Uterus (tissue), 4 donors: ENCODE data around the gene PTPRZ1. TPM values are rescaled to one million over a fixed set of nuclear protein-coding genes. Genes with fewer than 3 reads are reported as not detected.

ENCODE experiments used
- DNase-seq, 2 donors: peaks; one replicate each; pipeline ENCODE4 v3.0.0-alpha.2; 2019 to 2020
- H3K27ac ChIP-seq, 2 donors: fragments of 200-600 bp; sonication (generic); 1 replicate in 1 of 2; 2 replicates in 1 of 2; pipeline ENCODE4 v1.5.1; 2016 to 2018
- H3K27me3 ChIP-seq, 2 donors: fragments of 200-600 bp; sonication (generic); one replicate each; pipeline ENCODE4 v1.5.1; 2018 to 2019; ENCODE audit warnings: control low read depth in 1 of 2
- H3K36me3 ChIP-seq, 2 donors: fragments of 200-600 bp; sonication (generic); one replicate each; pipeline ENCODE4 v1.5.1; 2019; ENCODE audit warnings: control low read depth in 1 of 2
- H3K4me1 ChIP-seq, 2 donors: fragments of 200-600 bp; sonication (generic); one replicate each; pipeline ENCODE4 v1.5.1; 2018 to 2019; ENCODE audit warnings: control low read depth in 1 of 2
- H3K4me3 ChIP-seq, 2 donors: fragments of 200-600 bp; sonication (generic); 1 replicate in 1 of 2; 2 replicates in 1 of 2; pipeline ENCODE4 v1.5.1; 2018 to 2019; ENCODE audit warnings: mild to moderate bottlenecking in 1 of 2
- H3K9me3 ChIP-seq, 2 donors: fragments of 200-600 bp; sonication (generic); one replicate each; pipeline ENCODE4 v1.5.1; 2019; ENCODE audit warnings: control low read depth in 1 of 2
- POLR2A ChIP-seq, 2 donors: fragments of 450-650 bp; IDR thresholded peaks; one replicate each; pipeline ENCODE4 v1.6.1; 2016; ENCODE audit warnings: antibody characterized with exemption in 2 of 2, mild to moderate bottlenecking in 1 of 2, moderate library complexity in 1 of 2
- intact Hi-C: fragments of 100-400 bp; cut with DNase I; formaldehyde crosslinking; loops from one replicate; pipeline ENCODE4 v1.15.1; 2023; ENCODE audit warnings: low total_unique reads
- total RNA-seq, 4 donors: library from RNA; depleted of rRNA in 3 of 4; stranded (reverse); fragments of >200 nt in 3 of 4; gene quantifications; one replicate each; pipeline versions ENCODE4 v1.1.0 to v1.2.4, GENCODE V29; 2014 to 2023
- TF ChIP-seq, protein P1 (sequence below), 4 experiments: fragments of 200-600 bp in 2 of 4; fragments of 450-650 bp in 2 of 4; sonication (generic) in 2 of 4; IDR thresholded peaks; one replicate each; pipeline ENCODE4 v1.5.1; 2016 to 2019; ENCODE audit warnings: antibody characterized with exemption in 4 of 4, mild to moderate bottlenecking in 2 of 4, moderate library complexity in 1 of 4
- donor health status: DM: yes; HTN: yes; CAD: no.

The PTPRZ1 gene
- total RNA-seq, 4 donors from 2014 or later, result 0.76 to 9.1 TPM; not detected in 2

GRCh38 chr7:121960678-121961077 is 87.7 kb downstream of the PTPRZ1 start:
- H3K4me3 ChIP-seq, result no peak overlapping the region
- no peaks in the 10 kb centered on the region for H3K9me3 ChIP-seq
- H3K36me3 ChIP-seq, result no peaks in the 10 kb centered on the region
- no peak for DNase-seq
- intact Hi-C loops, result no loop called here
- H3K27ac ChIP-seq, result no peak overlapping the region
- no peaks in the 10 kb centered on the region for H3K27me3 ChIP-seq
- H3K4me1 ChIP-seq, result no peaks in the 10 kb centered on the region
- TF ChIP-seq, protein P1, sequence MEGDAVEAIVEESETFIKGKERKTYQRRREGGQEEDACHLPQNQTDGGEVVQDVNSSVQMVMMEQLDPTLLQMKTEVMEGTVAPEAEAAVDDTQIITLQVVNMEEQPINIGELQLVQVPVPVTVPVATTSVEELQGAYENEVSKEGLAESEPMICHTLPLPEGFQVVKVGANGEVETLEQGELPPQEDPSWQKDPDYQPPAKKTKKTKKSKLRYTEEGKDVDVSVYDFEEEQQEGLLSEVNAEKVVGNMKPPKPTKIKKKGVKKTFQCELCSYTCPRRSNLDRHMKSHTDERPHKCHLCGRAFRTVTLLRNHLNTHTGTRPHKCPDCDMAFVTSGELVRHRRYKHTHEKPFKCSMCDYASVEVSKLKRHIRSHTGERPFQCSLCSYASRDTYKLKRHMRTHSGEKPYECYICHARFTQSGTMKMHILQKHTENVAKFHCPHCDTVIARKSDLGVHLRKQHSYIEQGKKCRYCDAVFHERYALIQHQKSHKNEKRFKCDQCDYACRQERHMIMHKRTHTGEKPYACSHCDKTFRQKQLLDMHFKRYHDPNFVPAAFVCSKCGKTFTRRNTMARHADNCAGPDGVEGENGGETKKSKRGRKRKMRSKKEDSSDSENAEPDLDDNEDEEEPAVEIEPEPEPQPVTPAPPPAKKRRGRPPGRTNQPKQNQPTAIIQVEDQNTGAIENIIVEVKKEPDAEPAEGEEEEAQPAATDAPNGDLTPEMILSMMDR (IDR thresholded peaks at IDR 0.05), result no peak
- no peak for TF ChIP-seq POLR2A (IDR thresholded peaks at IDR 0.05)

DNA sequence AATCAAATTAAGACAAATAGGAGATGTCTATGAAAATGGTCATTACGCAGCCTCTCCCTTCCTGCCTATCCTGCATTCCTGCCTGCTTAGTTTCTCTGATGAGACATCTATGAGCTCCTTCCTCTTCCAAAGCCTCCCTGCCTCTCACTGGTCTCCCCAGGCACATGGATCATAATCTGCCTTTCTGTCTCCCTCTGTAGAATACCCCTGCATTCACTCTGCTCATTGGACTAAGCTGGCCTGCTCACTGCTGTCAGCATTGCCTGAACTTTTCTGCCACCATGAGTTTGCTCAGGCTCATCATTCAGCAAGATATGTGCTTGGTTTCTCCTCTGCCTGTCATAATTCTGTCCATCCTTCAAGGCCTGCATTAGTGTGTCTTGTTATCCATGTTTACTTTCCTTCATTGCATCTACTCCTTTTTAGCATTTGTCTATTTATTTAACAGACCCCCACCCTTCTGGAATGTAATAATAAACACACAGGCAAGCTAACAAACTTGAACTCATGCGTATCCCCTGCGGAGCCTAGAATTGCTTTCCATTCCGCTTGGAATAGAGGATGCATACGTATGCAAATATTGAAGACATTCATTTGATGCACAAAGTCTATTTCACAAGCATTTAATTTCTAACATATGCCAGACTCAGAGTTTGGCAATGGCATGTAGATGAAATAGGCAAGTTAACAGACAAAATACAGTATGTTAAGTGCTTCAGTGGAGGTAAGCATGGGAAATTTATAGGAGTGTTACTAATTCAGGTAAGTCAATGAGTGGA is 88.3 kb downstream of the PTPRZ1 start:
- TF ChIP-seq, protein P1 (IDR thresholded peaks at IDR 0.05), result no peak
- TF ChIP-seq POLR2A (IDR thresholded peaks at IDR 0.05), result no peak
- no peak for DNase-seq
- intact Hi-C loops, result no loop called here
- H3K4me3 ChIP-seq, result no peak overlapping the region
- no peak overlapping the region for H3K27ac ChIP-seq
- H3K9me3 ChIP-seq, result no peaks in the 10 kb centered on the region
- no peaks in the 10 kb centered on the region for H3K4me1 ChIP-seq
- no peaks in the 10 kb centered on the region for H3K27me3 ChIP-seq
- no peaks in the 10 kb centered on the region for H3K36me3 ChIP-seq

- H3K27me3 ChIP-seq, result no peaks in the 10 kb centered on the region
- H3K36me3 ChIP-seq, result no peaks in the 10 kb centered on the region
- no peak for TF ChIP-seq POLR2A (IDR thresholded peaks at IDR 0.05)
- TF ChIP-seq, protein P1 (IDR thresholded peaks at IDR 0.05), result no peak
- intact Hi-C loops, result no loop called here
- H3K4me3 ChIP-seq, result no peak overlapping the region
- no peaks in the 10 kb centered on the region for H3K4me1 ChIP-seq
- DNase-seq, result no peak
- no peak overlapping the region for H3K27ac ChIP-seq
- no peaks in the 10 kb centered on the region for H3K9me3 ChIP-seq
These were observed 93.4 kb downstream of the PTPRZ1 start for GRCh38 chr7:121966276-121966934.

GRCh38 chr7:121966935-121967332 is 94.0 kb downstream of the PTPRZ1 start:
- Histone ChIP-seq H3K4me3 (no peak overlapping the region), H3K36me3 (no peaks in the 10 kb centered on the region), H3K27ac (no peak overlapping the region), H3K4me1 (no peaks in the 10 kb centered on the region), H3K27me3 (no peaks in the 10 kb centered on the region), H3K9me3 (no peaks in the 10 kb centered on the region)
- DNase-seq, result no peak
- intact Hi-C loops, result no loop called here
- TF ChIP-seq POLR2A (IDR thresholded peaks at IDR 0.05), result no peak
- TF ChIP-seq, protein P1 (IDR thresholded peaks at IDR 0.05), result no peak

- no peak for TF ChIP-seq POLR2A (IDR thresholded peaks at IDR 0.05)
- TF ChIP-seq, protein P1 (IDR thresholded peaks at IDR 0.05), result no peak
- DNase-seq, result no peak
These were observed 112.6 kb downstream of the PTPRZ1 start for GRCh38 chr7:121985476-121986030.

More at GRCh38 chr7:121985476-121986030, 112.6 kb downstream of the PTPRZ1 start:
- intact Hi-C loops, result no loop called here
- Histone ChIP-seq H3K36me3 (no peaks in the 10 kb centered on the region), H3K4me1 (no peaks in the 10 kb centered on the region), H3K27me3 (no peaks in the 10 kb centered on the region), H3K27ac (no peak overlapping the region), H3K9me3 (no peaks in the 10 kb centered on the region), H3K4me3 (no peak overlapping the region)
